ENCODE measurements around the gene CHST1. TPM values are rescaled to one million over a fixed set of nuclear protein-coding genes. Genes with fewer than 3 reads are reported as not detected.
A peak's percentile ranks its signal among the peaks of the same experiment; 100 is the strongest.

The CHST1 gene
- total and polyA plus RNA-seq, 2 donors (not counting 3 experiments of a cell fraction or from before 2014, with no cell fraction given), result 12.6 to 40.5 TPM

- Histone ChIP-seq H3K27me3 (ENCODE audit: control insufficient read depth in 2 of 2, insufficient read depth in 2 of 2, low read length in 2 of 2) (no peaks in the 10 kb centered on the region), H3K4me2 (ENCODE audit: insufficient read depth, low read length) (peak overlapping the region; percentile 40), H3K79me2 (ENCODE audit: control insufficient read depth, insufficient read depth, low read length) (no peaks in the 10 kb centered on the region), H3K9ac (replicated peaks; ENCODE audit: extremely low read depth, insufficient read depth, low read length) (peak overlapping the region; percentile 51), H3K27ac (ENCODE audit: insufficient read depth, low read depth, low read length) (peak overlapping the region; percentile 88), H4K20me1 (replicated peaks; ENCODE audit: control insufficient read depth, extremely low read depth, insufficient read depth, low read length) (no peaks in the 10 kb centered on the region), H3K9me1 (replicated peaks; ENCODE audit: control insufficient read depth, extremely low read depth, insufficient read depth, low read length) (no peaks in the 10 kb centered on the region), H3K36me3 (ENCODE audit: control insufficient read depth in 2 of 2, extremely low read depth in 1 of 2, insufficient read depth in 2 of 2, low read length in 2 of 2) (no peaks in the 10 kb centered on the region), H3K4me3 (replicated peaks in 1 of 3; ENCODE audit: insufficient read depth in 1 of 3, low read depth in 1 of 3, low read length in 3 of 3) (no peak overlapping the region), H2AFZ (ENCODE audit: low read depth, low read length) (no peak overlapping the region), H3K4me1 (ENCODE audit: control insufficient read depth, extremely low read depth, insufficient read depth, low read length) (peaks cover 52% of the 10 kb centered on the region), H3K9me3 (replicated peaks; ENCODE audit: control insufficient read depth, insufficient read depth, low read length) (no peaks in the 10 kb centered on the region)
- intact Hi-C loops (cut with micrococcal nuclease) (loop anchor here (1.0 to 2.0 kb wide), 4 partner anchors 10 to 257 kb away; no protein-coding TSS in a partner anchor), dilution Hi-C loops (cut with MboI; ENCODE audit: extremely low pct_ligation_motif_present, low sequenced_read_pairs) (no loop called here)
- POLR2A ChIA-PET, result interaction anchor here (0.6 to 0.7 kb wide), 3 partner anchors 11 to 168 kb away, joined by 3 read pairs; partner anchors contain the start of gene SLC35C1
- CTCF ChIA-PET, result interaction anchor here (1.0 to 6.5 kb wide), 5 partner anchors 12 to 285 kb away, joined by 3 to 118 read pairs (median 50); no protein-coding TSS in a partner anchor
- no peak for TF ChIP-seq MYC (IDR thresholded peaks at IDR 0.05; ENCODE audit: low read depth, low read length)
- TF ChIP-seq POLR2A (IDR thresholded peaks at IDR 0.05; ENCODE audit: low read depth, low read length), result no peak
- no peak for TF ChIP-seq POLR2AphosphoS5 (IDR thresholded peaks at IDR 0.05; ENCODE audit: insufficient read depth, low read depth, low read length)
- no peak for TF ChIP-seq CTCF (IDR thresholded peaks at IDR 0.05; ENCODE audit: extremely low read depth in 1 of 2, insufficient read depth in 1 of 2, low read depth in 1 of 2, low read length in 2 of 2)
- no peak for TF ChIP-seq JUN (IDR thresholded peaks at IDR 0.05; ENCODE audit: borderline replicate concordance, insufficient read depth, insufficient read length, low read depth)
- no peak for TF ChIP-seq GATA2 (IDR thresholded peaks at IDR 0.05; ENCODE audit: insufficient read depth, insufficient read length, low read depth, low read length)
- TF ChIP-seq EZH2 (IDR thresholded peaks at IDR 0.05; ENCODE audit: borderline replicate concordance, low read depth, low read length, severe bottlenecking), result no peak
- TF ChIP-seq MAX (IDR thresholded peaks at IDR 0.05; ENCODE audit: insufficient read depth, insufficient read length), result no peak
- no peak for TF ChIP-seq FOS (IDR thresholded peaks at IDR 0.05; ENCODE audit: borderline replicate concordance, insufficient read depth, low read length)
- FAIRE-seq (no peak), DNase-seq (ENCODE audit: low read depth, low spot score) (no peak)
- BruUV-seq (replicated peaks), result TSS peak; percentile 4
Measured at GRCh38 chr11:45657496-45658260, 7.7 kb downstream of the CHST1 start.

Data from endothelial cell of umbilical vein (primary cell).